Sigmoid colon (tissue), 4 donors: ENCODE data around the gene CCDC142.
"Not testable (repeated sequence)": the region's sequence is repeated elsewhere in the genome, so short reads cannot be mapped to it uniquely, and the experiment has no call there.

ENCODE experiments used
- POLR2A ChIP-seq, 2 donors: fragments of 450-650 bp; IDR thresholded peaks; one replicate each; pipeline ENCODE4 v1.6.1; 2016; ENCODE audit warnings: antibody characterized with exemption in 2 of 2, mild to moderate bottlenecking in 2 of 2, moderate library complexity in 2 of 2
- POLR2AphosphoS5 ChIP-seq, 4 donors: sonication (generic); formaldehyde crosslinking; IDR thresholded peaks; one replicate each; pipeline ENCODE4 v1.6.1; 2017; ENCODE audit warnings: antibody characterized with exemption in 4 of 4
- TF ChIP-seq, protein P1 (sequence below), 4 experiments: fragments of 450-650 bp in 3 of 4; fragments of 200-600 bp in 1 of 4; IDR thresholded peaks; one replicate each; pipeline ENCODE4 v1.5.1; 2016 to 2019; ENCODE audit warnings: antibody characterized with exemption in 4 of 4, mild to moderate bottlenecking in 3 of 4, moderate library complexity in 2 of 4

DNA sequence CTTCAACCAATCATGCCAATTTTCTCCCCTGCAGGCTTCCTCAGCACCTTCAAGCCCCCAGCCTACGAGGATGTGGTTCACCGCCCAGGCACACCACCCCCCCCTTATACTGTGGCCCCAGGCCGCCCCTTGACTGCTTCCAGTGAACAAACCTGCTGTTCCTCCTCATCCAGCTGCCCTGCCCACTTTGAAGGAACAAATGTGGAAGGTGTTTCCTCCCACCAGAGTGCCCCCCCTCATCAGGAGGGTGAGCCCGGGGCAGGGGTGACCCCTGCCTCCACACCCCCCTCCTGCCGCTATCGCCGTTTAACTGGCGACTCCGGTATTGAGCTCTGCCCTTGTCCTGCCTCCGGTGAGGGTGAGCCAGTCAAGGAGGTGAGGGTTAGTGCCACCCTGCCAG is 22.6 kb downstream of the CCDC142 start:
- TF ChIP-seq, protein P1, sequence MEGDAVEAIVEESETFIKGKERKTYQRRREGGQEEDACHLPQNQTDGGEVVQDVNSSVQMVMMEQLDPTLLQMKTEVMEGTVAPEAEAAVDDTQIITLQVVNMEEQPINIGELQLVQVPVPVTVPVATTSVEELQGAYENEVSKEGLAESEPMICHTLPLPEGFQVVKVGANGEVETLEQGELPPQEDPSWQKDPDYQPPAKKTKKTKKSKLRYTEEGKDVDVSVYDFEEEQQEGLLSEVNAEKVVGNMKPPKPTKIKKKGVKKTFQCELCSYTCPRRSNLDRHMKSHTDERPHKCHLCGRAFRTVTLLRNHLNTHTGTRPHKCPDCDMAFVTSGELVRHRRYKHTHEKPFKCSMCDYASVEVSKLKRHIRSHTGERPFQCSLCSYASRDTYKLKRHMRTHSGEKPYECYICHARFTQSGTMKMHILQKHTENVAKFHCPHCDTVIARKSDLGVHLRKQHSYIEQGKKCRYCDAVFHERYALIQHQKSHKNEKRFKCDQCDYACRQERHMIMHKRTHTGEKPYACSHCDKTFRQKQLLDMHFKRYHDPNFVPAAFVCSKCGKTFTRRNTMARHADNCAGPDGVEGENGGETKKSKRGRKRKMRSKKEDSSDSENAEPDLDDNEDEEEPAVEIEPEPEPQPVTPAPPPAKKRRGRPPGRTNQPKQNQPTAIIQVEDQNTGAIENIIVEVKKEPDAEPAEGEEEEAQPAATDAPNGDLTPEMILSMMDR (IDR thresholded peaks at IDR 0.05) = not testable (repeated sequence)
- TF ChIP-seq POLR2A, POLR2AphosphoS5 (IDR thresholded peaks at IDR 0.05): not testable (repeated sequence)
